ENCODE data around the gene FAM171A2.

GRCh38 chr17:44375196-44376017 lies 11.8 kb upstream of the FAM171A2 start:
- TF ChIP-seq CTCF (IDR thresholded peaks at IDR 0.05; ENCODE audit: low read length) (no peak), EZH2phosphoT487 (IDR thresholded peaks at IDR 0.05; ENCODE audit: low read length) (no peak), EZH2 (optimal IDR thresholded peaks at IDR 0.05; ENCODE audit: low read depth, low read length) (no peak)
